HUES48 (cell line): Measurements from ENCODE around the gene GTF2F2.
"Not testable (repeated sequence)": the region's sequence is repeated elsewhere in the genome, so short reads cannot be mapped to it uniquely, and the experiment has no call there.

Experiments used
- H3K27ac ChIP-seq: one replicate; pipeline ENCODE4 v1.7.0; 2013; ENCODE audit warnings: low read depth, low read length, inconsistent platforms
- H3K27me3 ChIP-seq: 2 replicates; pipeline ENCODE4 v1.6.1; 2013; ENCODE audit warnings: mild to moderate bottlenecking, low read length; ENCODE audit not compliant: control insufficient read depth, insufficient read depth
- H3K36me3 ChIP-seq: 2 replicates; pipeline ENCODE4 v1.6.1; 2013; ENCODE audit warnings: low read length; ENCODE audit not compliant: control insufficient read depth, insufficient read depth
- H3K4me1 ChIP-seq: 2 replicates; pipeline ENCODE4 v1.6.1; 2013; ENCODE audit warnings: mild to moderate bottlenecking, low read length; ENCODE audit not compliant: control insufficient read depth, insufficient read depth
- H3K4me3 ChIP-seq: 2 replicates; pipeline ENCODE4 v1.5.1; 2013; ENCODE audit warnings: mild to moderate bottlenecking, low read depth, low read length
- H3K9ac ChIP-seq: 2 replicates; pipeline ENCODE4 v1.6.1; 2013; ENCODE audit warnings: mild to moderate bottlenecking, low read depth, low read length, moderate library complexity
- H3K9me3 ChIP-seq: 2 replicates; pipeline ENCODE4 v1.6.1; 2013; ENCODE audit warnings: low read length; ENCODE audit not compliant: control insufficient read depth, insufficient read depth

The GTF2F2 gene

DNA sequence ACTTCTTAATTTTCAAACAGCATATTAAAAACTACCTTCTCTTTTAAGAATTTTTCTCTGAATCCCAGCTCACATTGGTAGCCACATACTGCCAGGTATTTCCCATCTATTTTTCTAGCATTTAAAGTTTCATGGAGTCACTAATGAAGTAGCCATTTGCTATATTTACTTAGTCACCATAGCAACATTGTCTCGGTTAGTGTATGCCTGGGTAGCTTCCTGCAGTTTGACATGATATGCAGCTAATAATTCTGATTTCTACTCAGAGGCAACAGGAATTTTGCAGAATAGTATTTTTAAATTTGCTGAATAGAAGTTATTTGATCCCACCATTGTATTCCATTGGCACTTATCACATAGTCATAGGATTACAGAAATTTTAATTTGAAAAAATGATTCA, 111.4 kb downstream of the GTF2F2 start:
- Histone ChIP-seq H3K4me1 (no peaks in the 10 kb centered on the region), H3K9me3 (no peaks in the 10 kb centered on the region), H3K9ac (no peak overlapping the region), H3K27me3 (no peaks in the 10 kb centered on the region), H3K4me3 (no peak overlapping the region), H3K27ac (no peak overlapping the region), H3K36me3 (no peaks in the 10 kb centered on the region)

DNA sequence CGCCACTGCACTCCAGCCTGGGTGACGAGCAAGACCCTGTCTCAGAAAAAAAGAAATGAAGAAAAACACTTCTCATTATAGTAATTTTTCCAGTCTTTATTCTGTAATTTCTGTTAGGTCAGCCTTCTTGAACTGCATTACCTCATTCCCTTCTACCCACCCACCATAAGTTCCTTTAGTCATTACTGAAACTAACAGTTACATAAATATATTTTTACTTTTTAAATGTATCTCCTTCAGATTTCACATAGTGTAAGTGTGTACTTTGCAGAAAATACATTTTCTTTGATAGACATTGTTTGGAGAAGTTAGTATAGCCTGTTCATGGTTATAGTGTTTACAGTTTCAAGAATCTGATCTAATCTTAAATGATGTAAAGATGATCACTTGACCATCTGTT, 112.3 kb downstream of the GTF2F2 start:
- Histone ChIP-seq H3K27ac (no peak overlapping the region), H3K9me3 (no peaks in the 10 kb centered on the region)

DNA sequence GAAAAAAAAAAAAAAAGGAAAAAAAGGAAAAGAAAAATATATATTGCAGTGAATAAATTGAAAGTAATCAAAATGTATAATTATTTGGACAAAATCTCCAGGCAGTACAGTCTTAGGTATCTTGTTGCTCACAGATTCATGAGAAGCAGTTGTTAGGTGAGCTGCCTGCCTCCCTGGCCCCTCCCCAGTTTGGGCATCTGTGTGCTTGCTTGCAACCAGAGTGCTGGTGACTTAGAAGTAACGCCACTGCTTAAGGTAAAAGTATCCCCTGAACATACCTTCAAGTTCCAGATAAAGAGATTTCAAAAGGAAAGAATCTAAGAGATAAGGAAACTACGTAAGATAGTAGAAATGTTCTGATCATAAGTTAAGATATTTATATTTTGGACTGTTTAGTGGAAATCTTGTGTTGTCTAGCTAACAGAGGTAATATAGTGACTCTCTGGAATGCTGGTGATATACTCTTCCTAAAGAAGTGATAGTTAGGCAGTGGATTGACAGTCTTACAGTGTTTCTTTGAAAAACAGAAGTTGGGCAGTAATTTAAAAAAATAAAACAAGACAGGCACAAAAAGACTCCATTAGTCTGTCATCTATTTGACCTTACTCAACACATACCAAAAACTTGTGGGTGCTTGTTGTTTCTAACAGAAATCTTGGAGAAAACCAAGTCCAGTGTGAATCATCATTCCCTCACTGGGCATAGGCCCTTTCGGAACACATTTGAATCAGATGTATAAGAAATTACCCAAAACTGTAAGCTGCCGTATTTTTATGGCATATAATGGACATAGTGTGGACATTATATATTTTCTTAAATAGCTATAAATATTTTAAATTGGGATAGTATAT, 118.9 kb downstream of the GTF2F2 start:
- Histone ChIP-seq H3K4me1 (peaks cover 7% of the 10 kb centered on the region; the same call in 1 of the 2 replicates), H3K36me3 (no peaks in the 10 kb centered on the region), H3K4me3 (no peak overlapping the region), H3K27ac (no peak overlapping the region), H3K9ac (no peak overlapping the region), H3K9me3 (no peaks in the 10 kb centered on the region), H3K27me3 (no peaks in the 10 kb centered on the region)

More for the DNA sequence above, 112.3 kb downstream of the GTF2F2 start:
- no peak overlapping the region for H3K4me3 ChIP-seq
- no peaks in the 10 kb centered on the region for H3K36me3 ChIP-seq
- H3K9ac ChIP-seq: no peak overlapping the region
- no peaks in the 10 kb centered on the region for H3K27me3 ChIP-seq
- H3K4me1 ChIP-seq: no peaks in the 10 kb centered on the region

DNA sequence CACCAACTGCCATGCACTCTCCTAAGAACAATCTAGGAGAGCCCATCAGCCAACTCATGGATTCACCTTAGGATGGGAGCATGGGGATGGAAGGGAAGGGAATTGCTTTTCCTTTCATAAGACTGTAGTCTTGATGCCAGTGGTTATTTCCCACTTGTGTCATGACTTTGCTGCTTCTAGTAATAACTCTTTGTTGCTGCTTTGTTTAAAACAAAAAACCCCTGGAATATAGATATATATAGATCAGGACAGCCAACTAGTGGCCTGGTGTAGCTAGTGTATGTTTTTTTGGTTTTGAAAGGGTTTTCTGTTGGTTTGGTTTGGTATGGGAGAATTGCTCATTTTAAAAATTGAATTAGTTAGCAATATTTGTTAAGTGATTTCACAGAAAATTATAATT, 119.8 kb downstream of the GTF2F2 start:
- H3K9me3 ChIP-seq: no peaks in the 10 kb centered on the region
- H3K27ac ChIP-seq: no peak overlapping the region
- H3K27me3 ChIP-seq: no peaks in the 10 kb centered on the region
- peaks cover 7% of the 10 kb centered on the region; the same call in 1 of the 2 replicates for H3K4me1 ChIP-seq
- no peak overlapping the region for H3K4me3 ChIP-seq
- H3K36me3 ChIP-seq: no peaks in the 10 kb centered on the region
- no peak overlapping the region for H3K9ac ChIP-seq

DNA sequence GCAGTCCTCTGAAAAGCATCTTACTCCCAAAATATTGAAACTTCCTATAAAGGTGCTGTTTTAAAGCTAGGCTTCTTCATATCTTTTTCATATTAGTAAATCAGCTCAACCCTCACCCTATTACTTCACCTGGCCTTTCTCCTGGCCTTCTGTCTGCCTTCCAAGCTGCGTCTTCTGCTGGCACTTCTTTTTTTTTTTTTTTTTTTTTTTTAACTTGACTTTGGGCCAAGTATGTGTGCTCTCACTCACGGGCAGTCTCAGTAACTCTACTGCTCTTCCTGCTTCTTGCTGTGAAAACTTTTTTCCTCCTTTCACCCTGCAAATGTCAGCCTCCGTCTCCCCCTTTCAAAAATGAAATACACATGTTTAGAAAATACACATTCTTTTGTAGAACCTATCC, 121.8 kb downstream of the GTF2F2 start:
- Histone ChIP-seq H3K36me3 (no peaks in the 10 kb centered on the region), H3K27me3 (no peaks in the 10 kb centered on the region), H3K4me3 (no peak overlapping the region), H3K9ac (no peak overlapping the region), H3K4me1 (peaks cover 7% of the 10 kb centered on the region; the same call in 1 of the 2 replicates), H3K9me3 (no peaks in the 10 kb centered on the region), H3K27ac (no peak overlapping the region)

DNA sequence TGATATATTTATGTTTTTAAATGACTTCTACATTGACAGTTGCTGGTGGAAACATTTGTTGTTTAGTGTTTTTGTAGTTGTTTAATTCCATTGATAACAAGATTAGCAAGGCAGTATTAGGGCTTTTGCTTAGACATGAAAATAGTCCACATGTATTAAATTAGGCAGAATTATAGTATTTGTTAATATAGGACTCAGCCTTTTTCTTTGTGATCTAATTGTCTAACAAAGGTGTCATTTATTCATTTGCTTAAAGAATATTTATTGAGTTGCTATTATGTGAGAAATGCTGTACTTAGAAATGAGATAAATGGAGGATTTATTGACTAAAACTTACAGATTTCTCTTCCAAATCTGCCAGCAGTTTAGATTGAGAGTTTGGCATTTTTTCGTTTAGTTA, 122.2 kb downstream of the GTF2F2 start:
- H3K27me3 ChIP-seq: no peaks in the 10 kb centered on the region
- peaks cover 7% of the 10 kb centered on the region; the same call in 1 of the 2 replicates for H3K4me1 ChIP-seq
- no peaks in the 10 kb centered on the region for H3K9me3 ChIP-seq
- H3K27ac ChIP-seq: no peak overlapping the region
- H3K36me3 ChIP-seq: no peaks in the 10 kb centered on the region
- no peak overlapping the region for H3K9ac ChIP-seq
- no peak overlapping the region for H3K4me3 ChIP-seq

DNA sequence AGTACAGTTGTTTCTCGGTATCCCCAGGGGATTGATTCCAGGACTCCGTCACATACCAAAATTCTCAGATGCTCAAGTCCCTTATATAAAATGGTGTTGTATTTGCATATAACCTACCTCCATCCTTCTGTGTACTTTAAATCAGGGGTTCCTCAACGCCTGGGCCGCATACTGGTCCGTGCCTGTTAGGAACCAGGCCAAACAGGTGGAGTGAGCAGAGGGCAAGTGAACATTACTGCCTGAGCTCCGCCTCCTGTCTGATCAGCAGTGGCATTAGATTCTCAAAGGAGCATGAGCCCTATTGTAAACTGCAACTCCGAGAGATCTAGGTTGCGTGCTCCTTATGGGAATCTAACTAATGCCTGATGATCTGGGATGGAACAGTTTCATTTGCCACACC, 122.8 kb downstream of the GTF2F2 start:
- Histone ChIP-seq H3K9me3 (no peaks in the 10 kb centered on the region), H3K4me3 (no peak overlapping the region), H3K4me1 (peaks cover 7% of the 10 kb centered on the region; the same call in 1 of the 2 replicates), H3K27ac (no peak overlapping the region), H3K9ac (no peak overlapping the region), H3K36me3 (no peaks in the 10 kb centered on the region), H3K27me3 (no peaks in the 10 kb centered on the region)

DNA sequence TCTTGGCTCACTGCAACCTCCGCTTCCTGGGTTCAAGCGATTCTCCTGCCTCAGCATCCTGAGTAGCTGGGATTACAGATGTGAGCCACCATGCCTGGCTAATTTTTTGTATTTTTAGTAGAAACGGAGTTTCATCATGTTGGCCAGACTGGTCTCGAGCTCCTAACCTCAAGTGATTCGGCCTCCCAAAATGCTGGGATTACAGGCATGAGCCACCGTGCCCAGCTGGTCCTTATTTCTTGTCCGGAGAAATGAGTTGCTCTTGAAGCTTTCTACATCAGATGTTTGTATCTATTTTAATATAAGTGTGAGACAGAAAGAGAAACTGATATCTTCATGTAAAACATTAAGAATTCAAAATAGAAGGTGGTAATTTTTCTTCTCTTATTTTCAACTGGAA, 124.4 kb downstream of the GTF2F2 start:
- not testable (repeated sequence) for H3K27me3 ChIP-seq, H3K4me1 ChIP-seq, H3K36me3 ChIP-seq, H3K9ac ChIP-seq, H3K9me3 ChIP-seq, H3K4me3 ChIP-seq, H3K27ac ChIP-seq

DNA sequence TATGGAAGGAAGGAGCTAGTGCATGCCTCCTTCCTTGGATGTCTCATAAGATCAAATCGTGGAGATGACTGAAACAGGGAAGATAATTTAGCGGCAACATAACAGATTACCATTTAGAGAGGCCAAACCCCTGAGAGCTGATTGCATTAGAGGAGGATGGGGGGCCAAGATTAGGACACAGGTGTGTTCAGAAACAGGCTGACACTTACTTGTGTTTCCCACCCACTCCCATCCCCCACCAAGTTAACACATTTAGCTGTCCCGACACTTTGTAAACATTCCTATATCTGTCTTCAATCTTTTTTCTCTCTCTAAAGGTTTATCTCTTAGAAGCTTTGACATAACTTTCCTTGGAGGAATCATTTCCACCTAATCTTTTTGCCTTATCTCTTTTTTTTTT, 129.4 kb downstream of the GTF2F2 start:
- Histone ChIP-seq H3K36me3 (peaks cover 15% of the 10 kb centered on the region), H3K27ac (no peak overlapping the region), H3K27me3 (no peaks in the 10 kb centered on the region), H3K9ac (no peak overlapping the region), H3K4me1 (no peaks in the 10 kb centered on the region), H3K4me3 (no peak overlapping the region), H3K9me3 (no peaks in the 10 kb centered on the region)

DNA sequence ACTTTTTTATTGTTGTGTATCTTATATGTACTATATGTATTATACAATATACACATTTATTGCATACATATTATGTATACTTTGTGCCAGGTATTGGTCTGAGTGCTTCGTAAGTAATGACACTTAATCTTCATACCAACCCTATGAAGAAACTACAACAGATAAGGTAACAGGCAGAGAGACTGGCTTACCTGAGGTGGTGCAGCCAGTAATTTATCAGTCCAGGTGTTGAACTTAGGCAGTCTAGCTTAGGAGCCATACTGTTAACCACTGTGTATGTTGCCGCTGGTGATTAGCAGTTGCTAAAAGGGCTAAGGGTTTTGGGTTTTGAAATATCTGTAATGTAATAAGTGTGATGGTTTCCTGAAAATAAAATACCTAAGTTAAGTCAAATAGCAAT, 134.1 kb downstream of the GTF2F2 start:
- Histone ChIP-seq H3K27ac (no peak overlapping the region), H3K27me3 (no peaks in the 10 kb centered on the region), H3K9ac (no peak overlapping the region), H3K4me3 (no peak overlapping the region), H3K4me1 (no peaks in the 10 kb centered on the region), H3K36me3 (peaks cover 15% of the 10 kb centered on the region), H3K9me3 (no peaks in the 10 kb centered on the region)

DNA sequence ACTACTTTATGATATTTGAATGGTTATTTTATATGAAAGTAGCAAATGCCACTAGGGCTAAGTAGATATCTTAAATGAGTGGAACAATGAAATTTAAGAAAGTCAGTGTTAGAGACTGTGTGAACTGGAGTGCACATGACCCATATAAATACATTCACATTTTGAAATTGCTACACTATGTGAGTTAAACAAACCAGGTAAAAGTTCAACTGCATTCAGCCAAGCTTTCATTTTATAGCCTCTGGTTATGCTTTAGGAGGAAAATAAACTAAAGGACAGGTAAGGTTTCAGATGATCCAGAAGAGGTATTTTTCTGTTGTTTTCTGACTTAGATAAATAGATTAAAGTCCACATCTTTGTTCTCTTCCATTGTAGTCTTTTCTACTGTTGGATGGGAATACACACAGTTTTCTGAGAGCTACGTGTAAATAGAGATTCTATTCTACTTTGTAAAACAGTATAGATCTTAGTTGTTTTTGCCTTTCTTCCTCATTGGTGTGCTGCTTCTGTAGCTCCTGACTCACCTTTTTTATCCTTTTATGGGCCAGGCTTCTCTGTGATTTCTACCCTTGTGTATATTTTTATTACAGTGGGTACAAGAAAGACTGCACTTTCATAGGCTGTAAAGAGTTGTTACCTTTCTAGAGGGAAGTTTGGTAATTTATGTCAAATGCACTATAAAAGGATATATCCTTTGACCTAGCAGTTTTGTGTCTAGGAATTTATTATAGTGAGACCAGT, 135.1 kb downstream of the GTF2F2 start:
- H3K27me3 ChIP-seq: no peaks in the 10 kb centered on the region
- peaks cover 15% of the 10 kb centered on the region for H3K36me3 ChIP-seq
- no peak overlapping the region for H3K4me3 ChIP-seq
- H3K9me3 ChIP-seq: no peaks in the 10 kb centered on the region
- H3K27ac ChIP-seq: no peak overlapping the region
- no peak overlapping the region for H3K9ac ChIP-seq
- no peaks in the 10 kb centered on the region for H3K4me1 ChIP-seq
